ENCODE measurements around the gene CRYGS.
A peak's percentile ranks its signal among the peaks of the same experiment; 100 is the strongest.

Gene CRYGS

DNA sequence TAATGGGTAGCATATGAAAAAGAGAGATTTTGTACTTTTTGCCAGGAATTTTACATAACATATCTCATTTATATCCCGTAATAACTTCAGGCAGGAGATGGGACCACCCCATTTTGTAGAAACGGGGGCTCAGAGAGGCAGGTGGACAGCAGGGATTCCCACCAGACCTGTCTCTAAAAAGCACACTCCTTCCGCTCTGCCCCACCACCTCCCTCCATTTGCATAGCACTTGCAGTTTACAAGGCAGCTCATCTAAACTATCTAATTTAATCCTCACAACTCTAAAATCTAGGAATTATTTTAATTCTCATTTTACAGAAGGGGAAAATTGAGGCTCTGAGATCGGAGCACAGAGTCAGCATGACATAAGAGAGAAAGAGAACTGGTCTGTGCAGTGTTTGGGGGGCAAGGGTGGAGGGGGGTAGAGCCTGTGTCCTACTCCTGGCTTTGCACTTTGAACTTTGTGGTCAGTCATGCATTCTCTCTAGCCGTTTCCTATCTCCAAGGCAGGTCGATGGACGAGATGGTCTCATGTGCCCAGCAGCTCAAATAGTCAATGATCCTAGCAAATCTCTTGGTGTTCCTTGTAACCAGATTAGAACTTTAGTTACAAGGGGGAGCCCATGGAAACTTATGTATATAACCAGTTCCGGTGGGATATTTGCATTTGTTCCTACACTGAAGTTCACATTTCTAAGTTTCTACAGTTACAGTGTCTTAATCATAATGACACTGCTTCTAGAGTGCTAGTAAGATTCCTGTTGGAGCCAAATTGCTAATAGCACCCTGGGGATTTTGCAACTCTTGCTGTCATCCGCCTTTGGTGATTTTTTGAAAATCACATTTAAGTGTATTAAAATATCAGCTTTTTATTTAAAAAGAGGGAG, 18.6 kb downstream of the CRYGS start:
- TF ChIP-seq ZNF529 (tag by site-specific recombination; IDR thresholded peaks at IDR 0.05; ENCODE audit: insufficient replicate concordance) = no peak
- TF ChIP-seq, protein P1, sequence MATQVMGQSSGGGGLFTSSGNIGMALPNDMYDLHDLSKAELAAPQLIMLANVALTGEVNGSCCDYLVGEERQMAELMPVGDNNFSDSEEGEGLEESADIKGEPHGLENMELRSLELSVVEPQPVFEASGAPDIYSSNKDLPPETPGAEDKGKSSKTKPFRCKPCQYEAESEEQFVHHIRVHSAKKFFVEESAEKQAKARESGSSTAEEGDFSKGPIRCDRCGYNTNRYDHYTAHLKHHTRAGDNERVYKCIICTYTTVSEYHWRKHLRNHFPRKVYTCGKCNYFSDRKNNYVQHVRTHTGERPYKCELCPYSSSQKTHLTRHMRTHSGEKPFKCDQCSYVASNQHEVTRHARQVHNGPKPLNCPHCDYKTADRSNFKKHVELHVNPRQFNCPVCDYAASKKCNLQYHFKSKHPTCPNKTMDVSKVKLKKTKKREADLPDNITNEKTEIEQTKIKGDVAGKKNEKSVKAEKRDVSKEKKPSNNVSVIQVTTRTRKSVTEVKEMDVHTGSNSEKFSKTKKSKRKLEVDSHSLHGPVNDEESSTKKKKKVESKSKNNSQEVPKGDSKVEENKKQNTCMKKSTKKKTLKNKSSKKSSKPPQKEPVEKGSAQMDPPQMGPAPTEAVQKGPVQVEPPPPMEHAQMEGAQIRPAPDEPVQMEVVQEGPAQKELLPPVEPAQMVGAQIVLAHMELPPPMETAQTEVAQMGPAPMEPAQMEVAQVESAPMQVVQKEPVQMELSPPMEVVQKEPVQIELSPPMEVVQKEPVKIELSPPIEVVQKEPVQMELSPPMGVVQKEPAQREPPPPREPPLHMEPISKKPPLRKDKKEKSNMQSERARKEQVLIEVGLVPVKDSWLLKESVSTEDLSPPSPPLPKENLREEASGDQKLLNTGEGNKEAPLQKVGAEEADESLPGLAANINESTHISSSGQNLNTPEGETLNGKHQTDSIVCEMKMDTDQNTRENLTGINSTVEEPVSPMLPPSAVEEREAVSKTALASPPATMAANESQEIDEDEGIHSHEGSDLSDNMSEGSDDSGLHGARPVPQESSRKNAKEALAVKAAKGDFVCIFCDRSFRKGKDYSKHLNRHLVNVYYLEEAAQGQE (tag by site-specific recombination; IDR thresholded peaks at IDR 0.05) = no peak
- no peak for TF ChIP-seq ZSCAN30 (tag by site-specific recombination; IDR thresholded peaks at IDR 0.05)
- TF ChIP-seq ZFP37 (tag by site-specific recombination; IDR thresholded peaks at IDR 0.05) = no peak
- no peak for TF ChIP-seq ZNF211 (tag by site-specific recombination; IDR thresholded peaks at IDR 0.05; ENCODE audit: low read depth)
- no peak for TF ChIP-seq SCRT1 (tag by site-specific recombination; IDR thresholded peaks at IDR 0.05; ENCODE audit: borderline replicate concordance)
- H3K4me1 ChIP-seq (ENCODE audit: control insufficient read depth, insufficient read depth, low read length) = no peaks in the 10 kb centered on the region
- H3K9me3 ChIP-seq (ENCODE audit: control insufficient read depth, insufficient read depth, low read depth, low read length) = no peaks in the 10 kb centered on the region
- ChIA-PET POLR2A (no interaction called here), CTCF (interaction anchor here (0.5 to 1.3 kb wide), 2 partner anchors 15 to 89 kb away, joined by 4 read pairs; no protein-coding TSS in a partner anchor)
- H3K36me3 ChIP-seq (ENCODE audit: control insufficient read depth in 2 of 2, insufficient read depth in 1 of 2, low read length in 2 of 2) = no peaks in the 10 kb centered on the region
- no peak overlapping the region for H3K27ac ChIP-seq (ENCODE audit: extremely low read depth, low read depth, low read length)
- no peak overlapping the region for H3K4me3 ChIP-seq (ENCODE audit: low read depth, low read length)

DNA sequence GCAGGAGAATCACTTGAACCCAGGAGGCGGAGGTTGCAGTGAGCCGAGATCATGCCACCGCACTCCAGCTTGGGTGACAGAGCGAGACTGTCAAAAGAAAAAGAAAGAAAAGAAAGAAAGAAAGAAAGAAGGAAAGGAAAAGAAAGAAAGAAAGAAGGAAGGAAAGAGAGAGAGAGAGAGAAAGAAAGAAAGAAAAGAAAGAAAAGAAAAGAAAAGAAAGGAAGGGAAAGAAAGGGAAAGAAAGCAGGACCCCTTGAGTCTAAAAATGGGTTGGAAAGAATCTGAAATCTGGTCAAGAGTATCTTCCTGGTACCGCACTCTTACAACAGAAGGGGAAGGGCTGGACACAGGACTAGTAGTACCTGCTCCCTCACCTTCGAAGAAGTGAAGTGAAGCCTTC, 19.6 kb downstream of the CRYGS start:
- TF ChIP-seq ZNF366 (tag by site-specific recombination; conservative IDR thresholded peaks at IDR 0.05) (peak; percentile 55; the same call in 1 of the 2 replicates), GLIS1 (tag by site-specific recombination; IDR thresholded peaks at IDR 0.05) (no peak), ZNF792 (tag by site-specific recombination; IDR thresholded peaks at IDR 0.05) (no peak), ZNF416 (tag by site-specific recombination; IDR thresholded peaks at IDR 0.05) (no peak), ZNF629 (tag by site-specific recombination; IDR thresholded peaks at IDR 0.05) (no peak), PRDM1 (tag by site-specific recombination; IDR thresholded peaks at IDR 0.05) (peak; percentile 70)
- TF ChIP-seq, protein P2, sequence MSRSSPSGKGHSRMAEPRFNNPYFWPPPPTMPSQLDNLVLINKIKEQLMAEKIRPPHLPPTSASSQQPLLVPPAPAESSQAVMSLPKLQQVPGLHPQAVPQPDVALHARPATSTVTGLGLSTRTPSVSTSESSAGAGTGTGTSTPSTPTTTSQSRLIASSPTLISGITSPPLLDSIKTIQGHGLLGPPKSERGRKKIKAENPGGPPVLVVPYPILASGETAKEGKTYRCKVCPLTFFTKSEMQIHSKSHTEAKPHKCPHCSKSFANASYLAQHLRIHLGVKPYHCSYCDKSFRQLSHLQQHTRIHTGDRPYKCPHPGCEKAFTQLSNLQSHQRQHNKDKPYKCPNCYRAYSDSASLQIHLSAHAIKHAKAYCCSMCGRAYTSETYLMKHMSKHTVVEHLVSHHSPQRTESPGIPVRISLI (tag by site-specific recombination; IDR thresholded peaks at IDR 0.05) = no peak
- TF ChIP-seq, protein P3, sequence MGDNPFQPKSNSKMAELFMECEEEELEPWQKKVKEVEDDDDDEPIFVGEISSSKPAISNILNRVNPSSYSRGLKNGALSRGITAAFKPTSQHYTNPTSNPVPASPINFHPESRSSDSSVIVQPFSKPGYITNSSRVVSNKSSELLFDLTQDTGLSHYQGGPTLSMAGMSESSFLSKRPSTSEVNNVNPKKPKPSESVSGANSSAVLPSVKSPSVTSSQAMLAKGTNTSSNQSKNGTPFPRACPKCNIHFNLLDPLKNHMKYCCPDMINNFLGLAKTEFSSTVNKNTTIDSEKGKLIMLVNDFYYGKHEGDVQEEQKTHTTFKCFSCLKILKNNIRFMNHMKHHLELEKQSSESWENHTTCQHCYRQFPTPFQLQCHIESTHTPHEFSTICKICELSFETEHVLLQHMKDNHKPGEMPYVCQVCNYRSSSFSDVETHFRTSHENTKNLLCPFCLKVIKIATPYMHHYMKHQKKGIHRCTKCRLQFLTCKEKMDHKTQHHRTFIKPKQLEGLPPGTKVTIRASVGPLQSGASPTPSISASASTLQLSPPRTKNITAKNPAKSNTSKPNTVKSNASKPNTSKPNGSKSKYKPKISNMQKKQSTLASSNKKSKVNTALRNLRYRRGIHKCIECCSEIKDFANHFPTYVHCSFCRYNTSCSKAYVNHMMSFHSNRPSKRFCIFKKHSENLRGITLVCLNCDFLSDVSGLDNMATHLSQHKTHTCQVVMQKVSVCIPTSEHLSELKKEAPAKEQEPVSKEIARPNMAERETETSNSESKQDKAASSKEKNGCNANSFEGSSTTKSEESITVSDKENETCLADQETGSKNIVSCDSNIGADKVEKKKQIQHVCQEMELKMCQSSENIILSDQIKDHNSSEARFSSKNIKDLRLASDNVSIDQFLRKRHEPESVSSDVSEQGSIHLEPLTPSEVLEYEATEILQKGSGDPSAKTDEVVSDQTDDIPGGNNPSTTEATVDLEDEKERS (tag by site-specific recombination; IDR thresholded peaks at IDR 0.05) = no peak
- no peak overlapping the region for H3K4me3 ChIP-seq (ENCODE audit: low read depth, low read length)
- CTCF ChIA-PET = no interaction called here

More for the DNA sequence above, 19.6 kb downstream of the CRYGS start:
- Histone ChIP-seq H3K4me1 (ENCODE audit: control insufficient read depth, insufficient read depth, low read length) (no peaks in the 10 kb centered on the region), H3K9me3 (ENCODE audit: control insufficient read depth, insufficient read depth, low read depth, low read length) (no peaks in the 10 kb centered on the region), H3K27ac (ENCODE audit: extremely low read depth, low read depth, low read length) (no peak overlapping the region), H3K36me3 (ENCODE audit: control insufficient read depth in 2 of 2, insufficient read depth in 1 of 2, low read length in 2 of 2) (no peaks in the 10 kb centered on the region)
- POLR2A ChIA-PET = no interaction called here
